Putamen (tissue), 1 donor: ENCODE data around the gene RNF223.
"Not testable (repeated sequence)": the region's sequence is repeated elsewhere in the genome, so short reads cannot be mapped to it uniquely, and the experiment has no call there.

Source experiments
- DNase-seq: peaks from one replicate; pipeline ENCODE4 v3.0.0-alpha.2; 2016; ENCODE audit warnings: low spot score

Gene RNF223

GRCh38 chr1:1044455-1045078 lies 29.5 kb downstream of the RNF223 start:
- DNase-seq: no peak

GRCh38 chr1:1043921-1044320 lies 30.2 kb downstream of the RNF223 start:
- DNase-seq: no peak

GRCh38 chr1:1043411-1043810 lies 30.7 kb downstream of the RNF223 start:
- DNase-seq: no peak

DNA sequence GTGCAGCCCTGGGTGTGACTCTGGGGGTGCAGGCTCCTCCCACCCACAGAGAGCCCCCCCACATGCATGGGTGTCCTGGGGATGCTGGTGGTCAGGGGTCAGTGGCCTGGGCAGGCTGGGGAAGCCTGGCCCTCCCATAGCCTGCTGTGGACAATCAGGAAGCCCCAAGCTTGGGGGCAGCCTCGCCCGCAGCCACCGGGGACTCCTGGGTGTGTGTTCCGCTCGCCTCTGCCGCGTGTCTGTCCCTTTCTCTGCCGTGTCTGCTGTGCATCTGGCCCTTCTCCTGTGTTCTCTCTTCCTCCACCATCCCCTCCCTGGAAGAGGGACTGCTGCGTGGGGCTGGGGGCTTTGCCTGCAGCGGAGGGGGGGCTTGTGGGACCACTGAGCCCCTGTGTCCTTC lies 31.3 kb downstream of the RNF223 start:
- no peak for DNase-seq

DNA sequence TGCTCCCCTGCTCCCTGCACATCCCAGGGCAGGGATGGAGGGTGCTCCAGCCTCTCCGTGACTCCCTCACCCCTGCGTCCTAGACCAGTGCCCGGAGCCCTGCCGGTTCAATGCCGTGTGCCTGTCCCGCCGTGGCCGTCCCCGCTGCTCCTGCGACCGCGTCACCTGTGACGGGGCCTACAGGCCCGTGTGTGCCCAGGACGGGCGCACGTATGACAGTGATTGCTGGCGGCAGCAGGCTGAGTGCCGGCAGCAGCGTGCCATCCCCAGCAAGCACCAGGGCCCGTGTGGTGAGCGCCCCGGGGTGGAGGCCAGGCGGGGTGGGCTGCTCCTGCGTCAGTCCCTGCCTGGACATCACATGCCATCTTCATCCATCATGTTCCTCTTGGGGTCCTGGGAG lies 32.2 kb downstream of the RNF223 start:
- DNase-seq: no peak

DNA sequence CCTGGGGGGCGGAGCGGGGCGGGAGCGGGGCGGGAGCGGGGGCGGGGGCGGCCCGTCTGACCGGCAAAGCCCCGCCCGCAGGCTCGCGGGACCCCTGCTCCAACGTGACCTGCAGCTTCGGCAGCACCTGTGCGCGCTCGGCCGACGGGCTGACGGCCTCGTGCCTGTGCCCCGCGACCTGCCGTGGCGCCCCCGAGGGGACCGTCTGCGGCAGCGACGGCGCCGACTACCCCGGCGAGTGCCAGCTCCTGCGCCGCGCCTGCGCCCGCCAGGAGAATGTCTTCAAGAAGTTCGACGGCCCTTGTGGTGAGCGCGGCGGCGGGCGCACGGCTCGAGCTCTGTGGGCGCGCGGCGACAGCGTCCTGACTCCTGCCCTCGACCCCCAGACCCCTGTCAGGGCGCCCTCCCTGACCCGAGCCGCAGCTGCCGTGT lies 33.0 kb downstream of the RNF223 start:
- DNase-seq: no peak

GRCh38 chr1:1040004-1040991 lies 33.8 kb downstream of the RNF223 start:
- peak; percentile 81 for DNase-seq

DNA sequence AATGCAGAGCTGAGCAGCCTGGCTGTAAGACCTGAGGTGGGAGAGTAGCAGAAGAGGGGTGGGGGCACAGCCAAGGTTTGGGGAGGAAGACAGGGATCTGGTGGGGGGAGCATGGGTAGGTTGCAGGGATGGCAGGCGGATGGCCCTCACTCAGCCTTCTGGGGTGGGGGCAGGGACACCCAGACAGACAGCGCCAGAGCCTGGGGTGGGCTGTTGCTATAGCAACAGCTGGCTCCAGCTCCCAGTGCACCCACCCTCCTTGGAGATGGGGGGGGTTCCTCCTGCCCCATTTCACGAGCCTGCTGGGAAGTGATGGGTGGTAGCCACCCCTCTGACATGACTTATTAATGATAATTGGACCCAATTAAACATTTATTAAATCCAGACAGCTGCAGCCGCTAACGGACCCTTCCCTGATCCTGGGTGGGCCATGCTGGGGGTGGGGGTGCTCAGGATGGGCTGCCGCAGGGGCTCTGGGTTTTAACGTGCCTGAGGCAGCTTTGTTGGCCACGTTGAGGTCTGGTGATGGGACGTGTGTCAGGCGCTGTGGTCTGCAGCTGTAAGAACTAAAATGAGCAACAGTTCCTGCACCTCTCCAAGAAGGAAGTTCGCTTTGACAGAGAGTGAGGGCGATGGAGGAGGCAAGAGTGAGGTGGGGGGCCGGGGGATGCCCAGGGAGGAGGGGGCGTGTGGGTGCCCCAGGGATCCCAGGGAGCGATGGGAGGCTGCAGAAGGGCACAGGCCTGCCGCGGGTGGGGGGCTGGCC lies 34.8 kb downstream of the RNF223 start:
- no peak for DNase-seq

DNA sequence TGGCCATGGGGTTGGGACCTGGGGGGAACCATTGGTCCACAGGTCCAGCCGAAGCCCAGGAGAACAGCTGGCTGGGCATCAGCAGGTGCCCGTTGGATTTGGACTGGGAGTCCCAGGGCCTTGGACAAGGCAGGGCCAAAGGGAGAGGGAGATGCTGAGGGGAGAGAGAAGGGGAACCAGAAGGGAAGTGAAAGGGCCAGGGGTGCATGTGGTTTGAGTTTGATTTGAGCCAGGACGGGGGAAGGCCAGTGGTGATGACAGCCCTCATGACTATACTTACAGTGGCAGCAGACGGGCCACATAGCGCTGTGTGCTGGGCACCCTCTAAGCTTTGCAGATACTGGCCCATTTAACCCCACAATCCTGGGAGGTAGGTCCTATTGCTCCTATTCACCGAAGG lies 35.4 kb downstream of the RNF223 start:
- no peak for DNase-seq

DNA sequence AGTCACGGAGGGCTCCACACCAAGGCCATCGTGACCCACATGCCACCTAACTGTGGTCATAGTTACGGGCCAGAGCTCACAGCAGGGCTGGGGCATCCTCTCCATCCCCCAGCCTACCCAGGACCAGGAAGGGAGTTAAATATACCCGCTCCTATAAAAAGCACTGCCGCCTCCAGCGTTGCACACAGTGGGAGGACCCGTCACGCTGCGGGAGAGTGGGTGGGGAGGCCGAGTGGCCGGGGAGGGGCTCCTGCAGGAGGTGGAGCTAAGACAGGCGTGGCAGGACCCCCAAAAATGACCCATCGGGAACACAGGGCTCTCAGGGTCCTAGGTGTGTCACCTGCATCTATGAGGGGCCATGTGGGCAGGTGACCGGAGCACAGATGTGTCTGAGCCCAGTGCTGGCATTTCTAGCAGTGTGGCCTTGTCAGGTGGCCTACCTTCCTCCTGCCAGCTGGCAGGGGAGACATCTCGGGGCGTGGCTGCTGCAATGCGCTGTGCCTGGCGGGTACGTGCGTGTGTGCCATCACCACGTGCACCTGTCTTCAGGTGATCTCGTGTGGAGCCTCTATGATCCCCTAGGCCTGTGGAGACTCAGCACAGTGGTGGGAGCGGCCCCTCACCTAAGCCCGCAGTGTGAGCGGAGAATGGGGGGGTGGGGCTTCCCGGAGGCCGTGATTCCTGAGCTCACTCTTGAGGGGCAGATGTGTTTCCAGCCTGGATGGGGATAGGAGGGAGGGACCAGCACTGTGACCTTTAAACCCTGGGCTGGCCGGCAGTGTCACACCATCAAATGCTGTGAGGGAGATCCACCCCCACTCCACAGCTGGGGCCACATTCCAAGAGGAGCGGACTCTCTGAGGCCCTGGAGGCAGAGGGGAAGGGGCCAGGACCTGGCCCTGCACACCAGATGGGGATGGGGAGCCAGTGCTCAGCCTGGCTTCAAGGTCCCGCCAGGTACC lies 36.5 kb downstream of the RNF223 start:
- DNase-seq: no peak

DNA sequence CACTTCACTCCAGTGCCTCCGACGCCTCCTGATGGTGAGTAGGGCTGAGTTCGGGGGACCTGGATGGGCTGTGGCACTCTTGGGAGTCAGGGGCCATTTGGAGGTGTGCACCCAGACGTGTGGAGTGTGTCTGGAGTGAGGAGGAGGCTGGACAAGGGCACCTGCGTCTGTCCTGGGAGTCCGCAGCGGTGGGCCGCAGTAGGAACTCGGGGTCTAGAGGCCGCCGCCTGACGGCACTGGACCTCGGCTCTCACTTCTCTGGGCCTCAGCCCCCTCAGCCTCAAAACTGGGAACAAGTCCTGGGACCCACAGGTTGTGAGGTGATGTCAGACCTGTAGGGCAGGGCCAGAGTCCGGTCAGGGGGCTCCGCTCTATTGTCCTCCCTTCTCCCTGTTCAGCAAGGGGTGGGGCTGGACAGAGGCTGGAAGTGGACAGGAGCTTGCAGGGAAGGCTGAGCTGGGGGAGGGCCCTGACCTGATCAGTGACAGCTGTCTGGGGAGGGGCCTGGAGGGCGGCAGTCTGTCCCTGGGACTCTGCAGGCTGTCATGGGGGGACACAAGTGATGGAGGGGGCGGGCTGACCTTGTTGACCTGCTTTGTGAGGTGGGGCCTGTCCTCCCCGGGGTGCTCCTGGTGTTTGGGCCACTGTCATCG lies 38.7 kb downstream of the RNF223 start:
- no peak for DNase-seq

DNA sequence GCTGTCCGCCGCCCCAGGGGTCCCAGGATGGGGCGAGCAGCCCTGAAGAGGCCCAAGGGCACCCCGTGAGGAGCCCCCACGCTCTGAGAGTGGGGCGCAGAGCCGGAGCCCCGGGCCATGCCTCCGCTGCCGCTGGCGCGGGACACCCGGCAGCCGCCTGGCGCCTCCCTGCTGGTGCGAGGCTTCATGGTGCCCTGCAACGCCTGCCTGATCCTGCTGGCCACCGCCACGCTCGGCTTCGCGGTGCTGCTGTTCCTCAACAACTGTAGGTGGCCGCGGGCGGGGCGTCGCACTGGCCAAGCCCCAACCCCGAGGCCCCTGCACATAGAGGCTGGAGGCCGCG lies 39.7 kb downstream of the RNF223 start:
- no peak for DNase-seq

GRCh38 chr1:1033731-1034438 lies 40.2 kb downstream of the RNF223 start:
- no peak for DNase-seq

- peak; percentile 88 for DNase-seq
These were observed 41.0 kb downstream of the RNF223 start for GRCh38 chr1:1033009-1033587.

GRCh38 chr1:1032424-1032823 lies 41.7 kb downstream of the RNF223 start:
- no peak for DNase-seq

- DNase-seq: no peak
These were observed 42.4 kb downstream of the RNF223 start for GRCh38 chr1:1031659-1032235.

DNA sequence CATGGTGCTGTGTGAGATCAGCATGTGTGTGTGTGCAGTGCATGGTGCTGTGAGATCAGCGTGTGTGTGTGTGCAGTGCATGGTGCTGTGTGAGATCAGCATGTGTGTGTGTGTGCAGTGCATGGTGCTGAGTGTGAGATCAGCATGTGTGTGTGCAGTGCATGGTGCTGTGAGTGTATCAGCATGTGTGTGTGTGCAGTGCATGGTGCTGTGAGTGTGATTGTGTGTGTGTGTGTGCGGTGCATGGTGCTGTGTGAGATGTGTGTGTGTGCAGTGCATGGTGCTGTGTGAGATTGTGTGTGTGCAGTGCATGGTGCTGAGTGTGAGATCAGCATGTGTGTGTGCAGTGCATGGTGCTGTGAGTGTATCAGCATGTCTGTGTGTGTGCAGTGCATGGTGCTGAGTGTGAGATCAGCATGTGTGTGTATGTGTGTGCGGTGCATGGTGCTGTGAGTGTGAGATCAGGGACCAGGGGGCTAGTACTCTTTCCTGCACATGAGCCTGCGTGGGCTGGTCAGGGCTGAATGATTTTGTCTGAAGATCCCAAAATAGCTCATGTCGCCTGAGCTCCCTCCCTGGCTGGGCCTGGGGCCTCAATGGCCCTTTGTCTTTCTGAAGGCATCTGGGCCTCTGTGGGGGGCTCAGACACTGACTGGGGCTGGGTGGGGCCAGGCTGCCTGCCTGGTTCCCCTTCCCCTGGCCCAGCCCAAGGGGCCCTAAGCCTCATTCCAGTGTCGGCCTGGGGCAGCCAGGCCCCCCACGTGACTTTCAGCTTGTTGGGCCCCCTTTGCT lies 43.0 kb downstream of the RNF223 start:
- DNase-seq: not testable (repeated sequence)

- DNase-seq: no peak
These were observed 46.3 kb downstream of the RNF223 start for GRCh38 chr1:1027791-1028190.
